T1000 (cell line): Measurements from ENCODE around the gene GPR139.

Experiments used
- DNase-seq: peaks from one replicate; lab custom pipeline; 2025; ENCODE audit warnings: mixed read lengths; lab: John Stamatoyannopoulos, UW

The GPR139 gene

DNA sequence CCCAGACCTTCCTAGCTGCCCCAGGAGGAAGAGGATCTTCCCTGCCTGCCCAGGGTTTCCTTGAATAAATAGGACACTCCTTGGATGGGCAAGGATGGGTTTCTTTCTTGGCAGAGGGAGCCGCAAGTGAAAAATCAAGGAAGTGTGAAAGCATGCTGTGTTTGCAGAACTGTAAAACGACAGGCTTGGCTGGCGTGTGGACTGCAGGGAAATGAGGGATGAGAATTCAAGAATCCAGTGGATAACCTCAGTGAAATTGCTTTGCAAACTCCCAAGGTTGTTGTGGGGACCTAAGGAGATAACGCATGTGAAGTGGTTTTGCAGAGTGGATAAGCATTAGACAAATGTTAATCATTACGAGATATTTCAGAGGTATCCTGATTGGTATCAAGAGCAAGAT is 20.4 kb downstream of the GPR139 start:
- DNase-seq: no peak

GRCh38 chr16:20051611-20052010 is 22.1 kb downstream of the GPR139 start:
- DNase-seq: no peak

- no peak for DNase-seq
These were observed 22.5 kb downstream of the GPR139 start for GRCh38 chr16:20051147-20051546.

GRCh38 chr16:20049831-20050230 is 23.9 kb downstream of the GPR139 start:
- DNase-seq: no peak

- no peak for DNase-seq
These were observed 27.8 kb downstream of the GPR139 start for GRCh38 chr16:20045886-20046285.

GRCh38 chr16:20042848-20043247 is 30.8 kb downstream of the GPR139 start:
- no peak for DNase-seq

- DNase-seq: no peak
These were observed 31.6 kb downstream of the GPR139 start for GRCh38 chr16:20041924-20042596.

DNA sequence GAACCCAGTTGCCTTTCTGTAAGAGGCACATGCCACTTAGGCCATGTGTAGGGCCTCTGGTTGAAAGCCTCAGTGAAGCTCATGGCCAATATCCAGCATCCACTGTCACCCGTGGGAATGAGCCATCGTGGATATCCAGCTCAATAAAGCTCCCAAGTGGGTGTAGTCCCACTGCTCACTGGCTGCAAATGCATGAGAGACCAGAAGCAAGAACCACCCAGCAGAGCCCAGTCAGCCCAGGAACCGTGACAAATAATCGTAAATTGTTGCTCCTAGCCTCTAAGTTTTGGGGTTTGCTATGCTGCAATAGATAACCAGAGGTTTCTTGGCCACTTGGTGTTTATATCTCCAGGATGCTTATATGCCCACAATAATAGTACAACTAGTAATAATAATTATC is 33.7 kb downstream of the GPR139 start:
- no peak for DNase-seq

- DNase-seq: no peak
These were observed 44.1 kb downstream of the GPR139 start for GRCh38 chr16:20029611-20030010.

GRCh38 chr16:20026361-20027072 is 47.2 kb downstream of the GPR139 start:
- DNase-seq: no peak

DNA sequence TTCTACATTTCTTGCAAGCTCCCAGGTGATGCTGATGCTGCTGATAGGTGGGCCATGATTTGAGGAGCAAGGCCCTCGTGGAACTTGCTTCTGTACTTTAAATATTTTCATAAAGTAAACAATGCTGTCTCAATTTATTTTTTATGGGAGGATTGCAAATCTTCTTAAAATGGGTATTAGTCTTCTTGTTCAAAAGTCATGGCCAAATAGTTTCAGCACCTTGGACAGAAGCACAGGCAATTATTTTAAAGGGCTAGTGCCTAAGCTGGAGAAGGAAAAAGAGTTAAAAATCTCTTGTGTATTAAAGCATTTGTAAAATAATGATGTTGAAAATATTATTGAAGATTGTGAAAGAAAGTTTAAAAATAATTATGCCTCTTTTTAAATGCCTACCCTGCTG is 50.5 kb downstream of the GPR139 start:
- DNase-seq: no peak

- no peak for DNase-seq
These were observed 52.7 kb downstream of the GPR139 start for GRCh38 chr16:20020976-20021375.

- no peak for DNase-seq
These were observed 53.6 kb downstream of the GPR139 start for GRCh38 chr16:20020083-20020482.

DNA sequence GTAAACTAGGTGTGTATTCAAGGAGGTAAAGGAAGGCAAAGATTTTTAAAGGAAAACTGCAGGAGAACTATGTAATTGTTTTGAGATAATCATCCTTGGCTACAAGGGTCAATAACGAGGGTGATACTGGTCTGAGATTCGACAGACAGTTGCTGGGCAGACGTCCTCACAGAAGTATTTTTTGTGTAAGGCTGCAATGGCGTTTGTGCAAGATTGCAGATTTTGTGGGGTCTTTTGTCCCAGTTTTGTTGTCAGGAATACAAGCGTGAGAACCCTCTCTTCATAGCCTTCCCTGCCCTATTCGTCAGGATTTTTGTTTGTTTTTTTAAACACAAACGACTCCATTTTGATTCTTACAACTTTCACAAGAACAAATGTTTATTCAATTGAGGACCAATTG is 57.5 kb downstream of the GPR139 start:
- DNase-seq: no peak

GRCh38 chr16:20004931-20005330 is 68.8 kb downstream of the GPR139 start:
- no peak for DNase-seq

GRCh38 chr16:20002936-20003335 is 70.8 kb downstream of the GPR139 start:
- DNase-seq: no peak

DNA sequence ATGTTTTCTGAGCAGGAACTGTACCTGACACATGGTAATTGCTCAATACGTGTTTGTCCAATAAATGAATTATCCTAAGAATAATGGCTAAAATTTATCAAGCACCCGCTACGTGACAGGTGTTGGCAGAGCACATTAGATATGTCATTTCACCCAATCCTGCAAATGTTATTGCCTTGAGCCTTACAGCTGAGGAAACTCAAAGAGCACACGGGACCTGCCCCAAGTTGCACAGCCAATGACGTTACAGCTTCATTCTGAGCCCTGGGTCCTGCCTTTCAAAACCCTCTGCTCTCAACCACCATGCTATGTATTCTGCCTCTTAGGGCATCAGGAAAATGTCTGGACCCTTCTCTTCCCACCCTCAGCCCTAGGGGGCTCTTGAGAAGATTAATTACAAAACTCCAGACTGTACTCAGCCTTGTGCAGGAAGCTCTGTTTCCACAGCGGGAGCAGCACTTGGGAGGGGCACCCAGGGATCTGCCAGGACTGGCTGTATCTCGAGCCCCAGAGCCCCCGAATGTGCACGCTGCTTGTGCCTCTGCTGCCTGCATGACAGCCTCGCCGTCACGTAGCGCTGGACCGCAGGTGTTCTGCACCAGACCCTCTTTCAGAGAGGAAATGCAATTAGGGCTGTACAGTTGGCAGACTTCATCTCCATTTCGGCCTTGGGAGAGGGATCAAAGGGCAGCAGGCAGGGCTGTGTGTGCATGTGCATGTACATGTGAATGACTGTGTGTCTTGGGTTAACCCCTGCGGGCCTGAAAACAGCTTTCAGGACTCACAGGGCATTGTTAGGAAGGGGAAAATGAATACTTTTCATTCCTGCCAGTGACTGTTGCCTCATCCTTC is 71.6 kb downstream of the GPR139 start:
- no peak for DNase-seq

- no peak for DNase-seq
These were observed 76.0 kb downstream of the GPR139 start for GRCh38 chr16:19997734-19998133.

DNA sequence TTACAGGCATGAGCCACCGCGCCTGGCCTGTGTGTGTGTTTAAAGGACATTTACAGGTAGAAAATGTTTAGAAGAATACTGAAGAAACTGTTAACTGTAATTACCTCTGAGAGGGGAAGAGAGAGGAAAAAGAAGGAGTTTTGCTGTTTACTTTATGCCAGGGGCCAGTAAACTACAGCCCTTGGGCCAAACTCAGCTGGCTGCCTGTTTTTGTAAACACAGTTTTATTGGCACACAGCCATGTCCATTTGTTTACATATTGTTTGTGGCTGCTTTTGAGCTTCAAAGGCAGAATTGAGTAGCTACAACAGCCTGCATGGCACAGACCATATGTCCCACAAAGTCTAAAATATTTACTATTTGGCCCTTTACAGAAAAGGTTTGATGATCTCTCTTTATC is 76.4 kb downstream of the GPR139 start:
- DNase-seq: no peak

GRCh38 chr16:19994466-19995170 is 79.1 kb downstream of the GPR139 start:
- DNase-seq: no peak

- DNase-seq: no peak
These were observed 82.1 kb downstream of the GPR139 start for GRCh38 chr16:19991614-19992013.

- DNase-seq: no peak
These were observed 89.6 kb downstream of the GPR139 start for GRCh38 chr16:19984135-19984534.
